GM18508 (cell line): Measurements from ENCODE around the gene MATCAP1.

ENCODE experiments used
- ATAC-seq: cut with Tn5 transposase; IDR thresholded peaks from one replicate; pipeline ENCODE4 v1.9.1; 2021; ENCODE audit warnings: moderate number of reproducible peaks; ENCODE audit not compliant: insufficient read depth, unreplicated experiment

Gene MATCAP1

GRCh38 chr16:67208154-67208896, 24.6 kb upstream of the MATCAP1 start:
- ATAC-seq = no peak

DNA sequence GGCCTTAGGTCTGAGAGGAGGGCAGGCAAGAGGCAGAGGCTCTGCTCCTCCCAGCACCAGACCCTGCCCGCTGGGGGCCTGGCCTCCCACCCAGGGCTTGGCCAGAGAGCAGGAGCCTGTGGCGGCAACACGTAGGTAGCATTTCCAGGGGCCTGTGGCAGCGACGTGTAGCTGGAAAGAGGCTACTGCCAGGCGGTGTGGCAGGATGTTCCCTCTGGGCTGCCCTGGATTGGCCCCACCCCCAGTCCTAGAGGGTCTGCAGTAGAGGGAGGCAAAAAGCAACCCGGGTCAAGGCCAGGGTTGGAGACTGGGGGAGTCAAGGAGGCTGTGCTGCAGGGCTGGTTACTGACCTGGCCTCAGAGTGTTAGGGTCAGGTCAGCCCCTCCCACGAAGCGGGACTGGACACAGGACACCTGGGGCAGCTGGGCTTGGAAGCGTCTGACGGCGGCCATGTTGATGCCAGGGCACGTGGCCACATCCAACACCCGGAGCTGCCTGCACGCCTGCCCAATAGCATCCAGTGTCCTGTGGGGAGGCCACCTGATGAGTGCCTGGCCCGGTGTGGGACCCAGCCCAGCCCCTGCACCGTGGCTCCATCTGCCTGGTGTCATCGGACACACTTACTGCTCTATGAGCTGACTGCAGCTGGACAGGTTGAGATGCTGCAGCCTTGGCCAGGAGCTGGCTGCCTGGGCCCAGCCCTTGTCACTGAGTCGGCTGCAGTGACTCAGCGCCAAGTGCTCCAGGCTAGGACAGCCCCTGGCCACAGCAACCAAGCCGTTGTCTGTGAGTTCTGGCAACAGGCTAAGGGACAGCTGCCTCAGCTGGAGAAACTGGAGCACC, 23.7 kb upstream of the MATCAP1 start:
- no peak for ATAC-seq

- ATAC-seq = no peak
Observed at GRCh38 chr16:67206838-67207248, 23.1 kb upstream of the MATCAP1 start.

DNA sequence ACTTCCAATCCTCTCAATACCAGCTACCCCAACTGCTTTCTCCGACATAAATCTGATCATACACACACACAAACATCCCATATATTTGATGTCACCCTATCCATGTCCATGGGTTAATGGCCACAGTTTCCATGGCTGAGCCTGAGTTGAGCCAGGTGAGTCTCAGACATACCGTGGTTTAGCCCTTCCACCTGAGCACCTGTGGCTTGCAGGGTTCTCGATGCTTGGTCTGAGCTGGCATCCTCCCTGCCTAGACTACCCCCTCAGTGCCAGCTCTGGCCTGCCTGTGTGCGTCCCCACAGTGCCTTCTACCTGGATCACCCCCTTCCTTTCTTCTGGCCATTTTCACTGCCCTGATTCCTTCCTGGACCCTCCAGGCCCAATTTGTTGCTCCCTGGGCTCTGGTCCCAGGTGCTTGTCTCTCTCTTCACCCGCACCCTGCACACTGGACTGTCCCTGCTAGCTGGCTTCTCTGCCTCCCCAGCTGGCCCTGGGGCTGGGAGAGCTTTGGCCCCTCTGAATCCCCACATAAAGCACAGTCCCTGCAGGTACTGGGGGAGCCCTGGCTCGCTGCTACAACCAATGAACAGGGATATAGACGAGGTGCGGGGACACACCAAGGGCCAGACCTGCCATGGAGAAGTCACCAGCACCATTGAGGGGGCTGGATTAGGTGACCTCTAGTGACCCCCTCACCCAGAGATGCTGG, 22.5 kb upstream of the MATCAP1 start:
- no peak for ATAC-seq

DNA sequence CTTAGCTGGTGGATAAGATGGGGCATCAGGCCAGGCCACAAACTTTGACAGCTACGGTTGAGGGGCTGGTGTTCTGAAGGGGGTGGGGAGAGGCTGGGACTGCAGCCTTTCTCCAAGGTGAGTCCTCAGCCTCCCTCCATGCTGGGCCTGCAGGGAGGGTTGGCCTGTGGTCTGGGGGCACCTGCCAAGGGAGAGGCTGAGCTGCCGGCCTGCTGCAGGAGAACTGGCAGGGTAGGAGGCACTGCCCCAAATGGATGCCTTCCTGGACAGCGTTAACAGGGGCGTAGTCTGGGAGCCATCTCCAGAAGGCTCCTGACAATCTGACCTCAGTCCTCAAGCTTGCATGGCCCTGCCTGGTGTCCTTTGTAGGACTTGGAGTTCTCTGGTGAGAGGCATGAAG, 20.3 kb upstream of the MATCAP1 start:
- ATAC-seq = no peak

- ATAC-seq = no peak
Observed at GRCh38 chr16:67202956-67203493, 19.3 kb upstream of the MATCAP1 start.

- no peak for ATAC-seq
Observed at GRCh38 chr16:67202426-67202825, 18.7 kb upstream of the MATCAP1 start.

DNA sequence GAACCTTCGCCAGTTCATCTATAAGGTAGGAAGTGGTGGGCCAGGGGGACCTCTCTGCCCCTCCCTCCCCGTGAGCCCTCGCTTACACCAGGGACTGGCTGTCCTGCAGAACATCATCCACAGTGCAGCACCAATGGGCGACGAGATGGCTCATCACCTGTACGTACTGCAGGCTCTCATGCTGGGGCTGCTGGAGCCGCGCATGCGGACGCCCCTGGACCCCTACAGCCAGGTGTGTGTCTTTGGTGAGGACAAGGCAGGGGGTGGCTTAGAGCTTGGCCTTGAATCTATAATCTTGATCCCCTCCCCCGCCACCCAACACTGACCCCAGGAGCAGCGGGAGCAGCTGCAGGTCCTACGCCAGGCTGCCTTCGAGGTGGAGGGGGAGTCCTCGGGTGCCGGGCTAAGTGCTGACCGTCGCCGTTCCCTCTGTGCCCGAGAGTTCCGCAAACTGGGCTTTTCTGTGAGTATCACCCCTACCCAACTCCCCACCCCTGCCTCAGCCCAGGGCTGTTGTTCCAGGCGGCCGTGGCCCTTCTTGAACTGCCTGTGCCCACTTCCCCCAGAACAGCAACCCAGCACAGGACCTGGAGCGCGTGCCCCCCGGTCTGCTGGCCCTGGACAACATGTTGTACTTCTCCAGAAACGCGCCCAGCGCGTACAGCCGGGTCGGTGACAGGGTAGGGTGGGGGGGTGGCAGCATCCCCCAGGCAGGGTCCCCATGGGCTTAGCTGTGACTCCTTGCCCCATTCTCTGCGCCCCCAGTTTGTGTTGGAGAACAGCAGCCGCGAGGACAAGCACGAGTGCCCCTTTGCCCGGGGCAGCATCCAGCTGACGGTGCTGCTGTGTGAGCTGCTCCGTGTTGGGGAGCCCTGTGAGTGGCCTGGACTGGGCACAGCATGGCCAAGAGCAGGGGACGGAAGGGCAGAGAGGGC, 17.9 kb upstream of the MATCAP1 start:
- ATAC-seq = no peak

- ATAC-seq = no peak
Observed at GRCh38 chr16:67200491-67200890, 16.7 kb upstream of the MATCAP1 start.

- ATAC-seq = no peak
Observed at GRCh38 chr16:67199808-67200198, 16.0 kb upstream of the MATCAP1 start.

DNA sequence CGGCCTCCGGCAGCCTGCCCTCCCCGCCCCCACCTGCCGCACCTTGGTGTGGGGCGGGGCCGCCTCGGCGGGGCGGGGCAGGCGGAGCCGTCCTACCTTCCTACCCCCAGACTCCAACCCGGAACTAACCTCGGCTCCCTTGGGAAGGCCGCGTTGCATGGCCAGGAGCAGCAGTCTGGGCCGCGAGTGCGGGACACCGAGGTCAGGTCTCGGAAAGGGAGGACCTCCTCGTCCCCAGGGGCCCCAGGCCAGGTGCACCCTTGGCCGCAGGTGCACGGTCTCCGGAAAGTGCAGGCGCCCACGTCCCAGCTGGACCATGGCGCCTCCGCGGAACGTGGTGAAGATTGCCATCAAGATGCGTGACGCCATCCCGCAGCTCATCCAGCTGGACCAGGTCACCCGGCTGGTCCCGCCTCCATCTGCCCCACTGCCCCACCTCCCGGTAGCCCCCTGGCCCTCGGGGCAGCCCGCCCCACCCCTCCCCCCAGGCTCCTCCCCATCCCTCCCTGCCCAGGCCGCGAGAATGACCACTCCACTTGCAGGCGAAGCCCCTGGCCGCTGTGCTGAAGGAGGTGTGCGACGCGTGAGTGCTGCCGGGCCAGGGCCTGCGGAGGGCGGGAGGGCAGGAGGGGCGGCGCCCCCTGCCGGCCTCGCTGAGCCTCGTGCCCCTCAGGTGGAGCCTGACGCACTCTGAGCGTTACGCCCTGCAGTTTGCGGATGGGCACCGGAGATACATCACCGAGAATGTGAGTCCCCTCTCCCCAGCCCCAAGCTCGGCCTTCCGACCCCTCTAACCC, 15.4 kb upstream of the MATCAP1 start, which contains the start of gene ELMO3:
ELMO3 (plus strand) TSS at position 121 of the 797 bp plus-strand sequence; CDS start at position 317, 196 bp downstream.
- ATAC-seq = no peak

- no peak for ATAC-seq
Observed at GRCh38 chr16:67198238-67198734, 14.5 kb upstream of the MATCAP1 start.

DNA sequence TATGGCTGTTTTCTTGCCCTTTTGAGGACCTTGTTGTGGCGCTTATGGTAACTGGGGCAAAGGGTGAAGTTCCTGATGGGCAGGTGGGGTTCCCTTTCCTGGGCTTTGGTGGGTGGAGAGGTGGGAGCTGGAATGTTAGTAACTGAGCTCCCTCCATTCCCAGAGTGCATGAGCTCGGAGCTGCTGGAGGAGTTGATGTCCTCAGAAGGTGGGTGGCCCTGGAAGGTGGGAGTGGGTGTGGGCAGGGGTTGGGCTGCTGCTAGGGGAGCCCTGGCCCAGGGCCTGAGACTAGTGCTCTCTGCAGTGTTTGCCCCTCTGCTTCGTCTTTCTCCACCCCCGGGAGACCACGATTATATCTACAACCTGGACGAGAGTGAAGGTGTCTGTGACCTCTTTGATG, 13.9 kb upstream of the MATCAP1 start:
- ATAC-seq = no peak

- ATAC-seq = no peak
Observed at GRCh38 chr16:67196881-67197280, 13.1 kb upstream of the MATCAP1 start.

GRCh38 chr16:67195676-67196075, 11.9 kb upstream of the MATCAP1 start:
- no peak for ATAC-seq

GRCh38 chr16:67194260-67194659, 10.5 kb upstream of the MATCAP1 start:
- no peak for ATAC-seq

DNA sequence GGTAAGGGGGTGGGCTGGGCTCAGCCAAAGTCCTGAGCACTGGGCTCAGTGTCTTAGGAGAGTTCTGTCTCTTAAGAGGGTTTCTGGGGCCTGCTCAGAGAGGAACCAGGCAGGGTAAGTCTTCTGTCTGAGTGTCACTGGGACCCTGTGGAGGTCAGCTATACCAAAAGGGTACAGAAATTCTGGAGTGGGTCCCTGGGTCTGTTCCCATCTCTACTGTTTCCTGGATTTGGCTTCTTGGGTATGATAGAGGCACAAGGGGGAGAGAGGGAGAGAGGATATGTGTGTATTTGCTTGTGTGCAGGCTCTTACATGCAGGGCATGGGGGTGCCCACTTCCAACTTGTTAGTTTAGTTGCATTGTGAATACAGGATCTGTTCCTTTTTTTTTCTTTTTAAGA, 9.8 kb upstream of the MATCAP1 start:
- ATAC-seq = no peak

DNA sequence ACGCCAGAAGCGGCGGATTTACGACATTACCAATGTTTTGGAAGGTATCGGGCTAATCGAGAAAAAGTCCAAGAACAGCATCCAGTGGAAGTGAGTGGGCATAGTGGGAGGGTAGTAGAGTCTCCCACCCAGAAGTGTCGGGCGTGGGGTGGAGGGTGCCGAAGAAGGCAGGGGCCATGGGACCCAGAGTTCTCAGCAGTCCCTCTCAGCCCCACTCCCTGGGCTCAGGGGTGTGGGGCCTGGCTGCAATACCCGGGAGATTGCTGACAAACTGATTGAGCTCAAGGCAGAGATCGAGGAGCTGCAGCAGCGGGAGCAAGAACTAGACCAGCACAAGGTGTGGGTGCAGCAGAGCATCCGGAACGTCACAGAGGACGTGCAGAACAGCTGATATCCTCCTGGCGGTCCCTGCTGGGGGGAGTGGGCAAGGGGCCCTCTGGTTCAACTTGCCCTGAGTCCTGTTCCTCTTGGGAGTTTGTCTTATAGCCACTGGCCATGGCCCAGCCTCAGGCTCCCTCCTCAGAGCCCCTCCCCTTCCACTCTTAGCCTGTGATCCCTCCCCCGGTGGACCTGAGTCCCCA, 9.1 kb upstream of the MATCAP1 start:
- no peak for ATAC-seq
